ENCODE results near the gene PODNL1.

The PODNL1 gene

DNA sequence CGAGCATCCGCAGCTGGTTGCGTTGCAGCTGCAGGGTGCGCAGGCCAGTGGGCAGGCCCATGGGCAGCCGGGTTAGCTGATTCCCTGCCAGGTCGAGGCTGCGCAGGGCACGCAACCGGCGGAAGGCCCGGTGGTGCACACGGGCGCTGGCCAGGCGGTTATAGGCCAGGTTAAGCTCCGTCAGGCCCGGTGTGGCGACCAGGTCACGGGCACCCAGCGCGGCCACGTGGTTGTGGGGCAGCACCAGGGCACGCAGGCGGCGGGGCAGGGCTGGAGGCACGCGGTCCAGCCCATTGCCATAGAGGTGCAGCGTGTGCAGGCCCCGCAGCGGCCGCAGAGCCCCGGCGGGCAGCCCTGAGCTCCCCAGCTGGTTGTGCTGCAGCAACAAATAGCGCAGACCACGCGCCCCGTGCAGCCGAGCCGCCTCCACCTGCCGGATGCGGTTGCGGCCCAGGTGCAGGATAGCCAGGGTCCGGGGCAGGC lies 5.3 kb downstream of the PODNL1 start:
- TF ChIP-seq, protein P1, sequence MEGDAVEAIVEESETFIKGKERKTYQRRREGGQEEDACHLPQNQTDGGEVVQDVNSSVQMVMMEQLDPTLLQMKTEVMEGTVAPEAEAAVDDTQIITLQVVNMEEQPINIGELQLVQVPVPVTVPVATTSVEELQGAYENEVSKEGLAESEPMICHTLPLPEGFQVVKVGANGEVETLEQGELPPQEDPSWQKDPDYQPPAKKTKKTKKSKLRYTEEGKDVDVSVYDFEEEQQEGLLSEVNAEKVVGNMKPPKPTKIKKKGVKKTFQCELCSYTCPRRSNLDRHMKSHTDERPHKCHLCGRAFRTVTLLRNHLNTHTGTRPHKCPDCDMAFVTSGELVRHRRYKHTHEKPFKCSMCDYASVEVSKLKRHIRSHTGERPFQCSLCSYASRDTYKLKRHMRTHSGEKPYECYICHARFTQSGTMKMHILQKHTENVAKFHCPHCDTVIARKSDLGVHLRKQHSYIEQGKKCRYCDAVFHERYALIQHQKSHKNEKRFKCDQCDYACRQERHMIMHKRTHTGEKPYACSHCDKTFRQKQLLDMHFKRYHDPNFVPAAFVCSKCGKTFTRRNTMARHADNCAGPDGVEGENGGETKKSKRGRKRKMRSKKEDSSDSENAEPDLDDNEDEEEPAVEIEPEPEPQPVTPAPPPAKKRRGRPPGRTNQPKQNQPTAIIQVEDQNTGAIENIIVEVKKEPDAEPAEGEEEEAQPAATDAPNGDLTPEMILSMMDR (IDR thresholded peaks at IDR 0.05; ENCODE audit: low read depth, low read length, poor library complexity, severe bottlenecking) = no peak
- TF ChIP-seq EZH2phosphoT487 (IDR thresholded peaks at IDR 0.05; ENCODE audit: borderline replicate concordance, low read length) = no peak
- Histone ChIP-seq H3K4me2 (ENCODE audit: low read length) (no peak overlapping the region), H3K9me2 (replicated peaks; ENCODE audit: control insufficient read depth, low read length) (no peaks in the 10 kb centered on the region), H3K4me3 (ENCODE audit: low read length) (no peak overlapping the region), H3K27me3 (ENCODE audit: control insufficient read depth, low read length) (no peaks in the 10 kb centered on the region), H3K27ac (ENCODE audit: low read depth, low read length) (no peak overlapping the region), H3K79me2 (ENCODE audit: control insufficient read depth, low read length) (no peaks in the 10 kb centered on the region), H3K4me1 (ENCODE audit: control insufficient read depth, low read length) (no peaks in the 10 kb centered on the region), H3K36me3 (ENCODE audit: control insufficient read depth, low read length) (peaks cover 7% of the 10 kb centered on the region; the same call in 1 of the 2 replicates), H4K20me1 (ENCODE audit: control insufficient read depth, insufficient read depth, low read depth, low read length) (no peaks in the 10 kb centered on the region), H3F3A (ENCODE audit: control insufficient read depth, insufficient read depth) (no peaks in the 10 kb centered on the region), H3K9me3 (ENCODE audit: control insufficient read depth, insufficient read depth, low read length) (no peaks in the 10 kb centered on the region)

DNA sequence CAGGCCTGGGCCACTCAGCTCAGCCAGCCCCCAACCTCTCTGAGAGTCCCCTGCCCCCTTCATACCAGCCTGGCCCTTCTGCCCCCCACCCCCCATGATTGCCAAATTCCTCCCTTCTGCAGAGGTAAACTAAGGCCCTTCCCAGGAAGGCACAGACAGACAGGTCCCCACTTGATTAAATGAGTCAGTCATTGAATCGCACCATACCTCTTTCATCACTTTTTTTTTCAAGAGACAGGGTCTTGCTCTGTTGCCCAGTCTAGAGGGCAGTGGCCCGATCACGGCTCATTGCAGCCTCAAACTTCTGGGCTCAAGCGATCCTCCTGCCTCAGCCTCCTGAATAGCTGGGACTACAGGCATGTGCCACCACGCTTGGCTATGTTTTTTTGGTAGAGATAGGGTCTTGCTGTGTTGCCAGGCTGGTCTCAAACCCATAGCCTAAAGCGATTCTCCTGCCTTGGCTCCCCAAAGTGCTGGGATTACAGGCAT lies 6.0 kb downstream of the PODNL1 start:
- Histone ChIP-seq H3K79me2 (ENCODE audit: control insufficient read depth, low read length) (no peaks in the 10 kb centered on the region), H3K9me3 (ENCODE audit: control insufficient read depth, insufficient read depth, low read length) (no peaks in the 10 kb centered on the region), H3K4me3 (ENCODE audit: low read length) (no peak overlapping the region), H3K27ac (ENCODE audit: low read depth, low read length) (no peak overlapping the region), H3K9me2 (replicated peaks; ENCODE audit: control insufficient read depth, low read length) (no peaks in the 10 kb centered on the region), H3K4me1 (ENCODE audit: control insufficient read depth, low read length) (no peaks in the 10 kb centered on the region), H3F3A (ENCODE audit: control insufficient read depth, insufficient read depth) (no peaks in the 10 kb centered on the region), H4K20me1 (ENCODE audit: control insufficient read depth, insufficient read depth, low read depth, low read length) (no peaks in the 10 kb centered on the region), H3K36me3 (ENCODE audit: control insufficient read depth, low read length) (peaks cover 11% of the 10 kb centered on the region), H3K4me2 (ENCODE audit: low read length) (no peak overlapping the region), H3K27me3 (ENCODE audit: control insufficient read depth, low read length) (no peaks in the 10 kb centered on the region)
- TF ChIP-seq EZH2phosphoT487 (IDR thresholded peaks at IDR 0.05; ENCODE audit: borderline replicate concordance, low read length) = no peak

- Histone ChIP-seq H3K27me3 (ENCODE audit: control insufficient read depth, low read length) (no peaks in the 10 kb centered on the region), H3K9me3 (ENCODE audit: control insufficient read depth, insufficient read depth, low read length) (no peaks in the 10 kb centered on the region), H3K9me2 (replicated peaks; ENCODE audit: control insufficient read depth, low read length) (no peaks in the 10 kb centered on the region), H3K4me3 (ENCODE audit: low read length) (no peak overlapping the region), H3K36me3 (ENCODE audit: control insufficient read depth, low read length) (peaks cover 17% of the 10 kb centered on the region), H3K27ac (ENCODE audit: low read depth, low read length) (no peak overlapping the region), H3K4me2 (ENCODE audit: low read length) (no peak overlapping the region), H3F3A (ENCODE audit: control insufficient read depth, insufficient read depth) (no peaks in the 10 kb centered on the region), H3K79me2 (ENCODE audit: control insufficient read depth, low read length) (no peaks in the 10 kb centered on the region), H3K4me1 (ENCODE audit: control insufficient read depth, low read length) (no peaks in the 10 kb centered on the region), H4K20me1 (ENCODE audit: control insufficient read depth, insufficient read depth, low read depth, low read length) (no peaks in the 10 kb centered on the region)
- no peak for TF ChIP-seq EZH2phosphoT487 (IDR thresholded peaks at IDR 0.05; ENCODE audit: borderline replicate concordance, low read length)
- TF ChIP-seq, protein P1 (IDR thresholded peaks at IDR 0.05; ENCODE audit: low read depth, low read length, poor library complexity, severe bottlenecking) = no peak
Observed at GRCh38 chr19:13931391-13932148, 6.6 kb downstream of the PODNL1 start.

DNA sequence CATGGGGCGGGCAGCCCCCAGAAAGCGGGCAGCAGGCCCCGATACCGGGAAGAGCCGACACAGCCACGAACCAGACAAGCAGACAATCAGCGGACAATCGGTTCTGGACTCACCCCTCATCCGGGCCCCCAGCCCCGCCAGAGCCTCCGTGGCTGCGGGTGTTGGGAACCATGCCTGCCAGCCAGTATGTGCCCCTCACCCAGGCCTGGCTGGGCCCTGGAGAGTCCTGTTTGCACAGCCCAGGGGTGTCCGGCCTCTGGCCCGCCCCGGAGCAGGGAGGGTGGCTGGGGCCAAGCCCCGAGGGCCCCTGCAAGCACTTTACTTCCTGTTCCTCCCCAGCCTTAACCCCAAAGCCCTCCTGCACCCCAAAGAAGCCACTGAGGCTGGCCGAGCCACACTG lies 7.8 kb downstream of the PODNL1 start:
- H3K36me3 ChIP-seq (ENCODE audit: control insufficient read depth, low read length) = peaks cover 23% of the 10 kb centered on the region

More for the DNA sequence above, 7.8 kb downstream of the PODNL1 start:
- Histone ChIP-seq H3K27ac (ENCODE audit: low read depth, low read length) (no peak overlapping the region), H4K20me1 (ENCODE audit: control insufficient read depth, insufficient read depth, low read depth, low read length) (no peaks in the 10 kb centered on the region), H3K9me3 (ENCODE audit: control insufficient read depth, insufficient read depth, low read length) (no peaks in the 10 kb centered on the region), H3F3A (ENCODE audit: control insufficient read depth, insufficient read depth) (no peaks in the 10 kb centered on the region), H3K27me3 (ENCODE audit: control insufficient read depth, low read length) (no peaks in the 10 kb centered on the region), H3K4me3 (ENCODE audit: low read length) (no peak overlapping the region), H3K9me2 (replicated peaks; ENCODE audit: control insufficient read depth, low read length) (no peaks in the 10 kb centered on the region), H3K79me2 (ENCODE audit: control insufficient read depth, low read length) (no peaks in the 10 kb centered on the region), H3K4me2 (ENCODE audit: low read length) (no peak overlapping the region), H3K4me1 (ENCODE audit: control insufficient read depth, low read length) (no peaks in the 10 kb centered on the region)
- no peak for TF ChIP-seq EZH2phosphoT487 (IDR thresholded peaks at IDR 0.05; ENCODE audit: borderline replicate concordance, low read length)
- TF ChIP-seq, protein P1 (IDR thresholded peaks at IDR 0.05; ENCODE audit: low read depth, low read length, poor library complexity, severe bottlenecking) = no peak
